Measurements from ENCODE around the gene SPATA17. TPM values are rescaled to one million over a fixed set of nuclear protein-coding genes. Genes with fewer than 3 reads are reported as not detected.

Gene SPATA17
- total and polyA plus RNA-seq, 2 donors (not counting 3 experiments of a cell fraction or from before 2014, with no cell fraction given) = not detected

DNA sequence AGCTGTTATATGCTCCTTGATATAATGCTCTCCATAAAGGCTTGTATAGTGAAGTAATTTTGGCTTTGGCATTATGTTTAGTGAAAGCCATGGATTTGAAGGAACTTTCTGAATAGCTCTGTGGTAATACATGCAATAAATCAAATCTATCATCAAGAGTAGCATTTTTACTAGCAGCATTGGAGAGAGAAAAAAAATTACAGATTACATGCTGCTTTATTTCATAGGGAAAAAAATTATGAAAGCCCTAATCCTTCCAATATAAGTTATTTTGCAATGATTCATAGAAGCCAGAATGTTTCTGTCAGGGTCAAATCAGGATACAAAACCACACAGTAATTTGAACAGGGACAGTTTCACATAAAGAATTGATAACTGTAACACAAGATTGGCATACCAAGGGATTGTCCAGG, 250.0 kb downstream of the SPATA17 start:
- Histone ChIP-seq H3K36me3 (ENCODE audit: control insufficient read depth in 2 of 2, extremely low read depth in 1 of 2, insufficient read depth in 2 of 2, low read length in 2 of 2) (no peaks in the 10 kb centered on the region), H4K20me1 (replicated peaks; ENCODE audit: control insufficient read depth, extremely low read depth, insufficient read depth, low read length) (no peaks in the 10 kb centered on the region), H3K9ac (replicated peaks; ENCODE audit: extremely low read depth, insufficient read depth, low read length) (no peak overlapping the region), H3K4me1 (ENCODE audit: control insufficient read depth, extremely low read depth, insufficient read depth, low read length) (no peaks in the 10 kb centered on the region), H3K4me2 (ENCODE audit: insufficient read depth, low read length) (no peak overlapping the region), H3K27ac (ENCODE audit: insufficient read depth, low read depth, low read length) (no peak overlapping the region), H3K9me3 (replicated peaks; ENCODE audit: control insufficient read depth, insufficient read depth, low read length) (peaks cover 2% of the 10 kb centered on the region), H3K79me2 (ENCODE audit: control insufficient read depth, insufficient read depth, low read length) (no peaks in the 10 kb centered on the region), H3K27me3 (ENCODE audit: control insufficient read depth in 2 of 2, insufficient read depth in 2 of 2, low read length in 2 of 2) (no peaks in the 10 kb centered on the region), H2AFZ (ENCODE audit: low read depth, low read length) (no peak overlapping the region), H3K4me3 (replicated peaks in 1 of 3; ENCODE audit: insufficient read depth in 1 of 3, low read depth in 1 of 3, low read length in 3 of 3) (no peak overlapping the region), H3K9me1 (replicated peaks; ENCODE audit: control insufficient read depth, extremely low read depth, insufficient read depth, low read length) (no peaks in the 10 kb centered on the region)
- FAIRE-seq (no peak), DNase-seq (ENCODE audit: low read depth, low spot score) (no peak)
- no TSS peak for BruUV-seq (replicated peaks)
- POLR2A ChIA-PET = no interaction called here
- CTCF ChIA-PET = no interaction called here
- dilution Hi-C loops (cut with MboI; ENCODE audit: extremely low pct_ligation_motif_present, low sequenced_read_pairs) (no loop called here), intact Hi-C loops (cut with micrococcal nuclease) (no loop called here)
- TF ChIP-seq, protein P1, sequence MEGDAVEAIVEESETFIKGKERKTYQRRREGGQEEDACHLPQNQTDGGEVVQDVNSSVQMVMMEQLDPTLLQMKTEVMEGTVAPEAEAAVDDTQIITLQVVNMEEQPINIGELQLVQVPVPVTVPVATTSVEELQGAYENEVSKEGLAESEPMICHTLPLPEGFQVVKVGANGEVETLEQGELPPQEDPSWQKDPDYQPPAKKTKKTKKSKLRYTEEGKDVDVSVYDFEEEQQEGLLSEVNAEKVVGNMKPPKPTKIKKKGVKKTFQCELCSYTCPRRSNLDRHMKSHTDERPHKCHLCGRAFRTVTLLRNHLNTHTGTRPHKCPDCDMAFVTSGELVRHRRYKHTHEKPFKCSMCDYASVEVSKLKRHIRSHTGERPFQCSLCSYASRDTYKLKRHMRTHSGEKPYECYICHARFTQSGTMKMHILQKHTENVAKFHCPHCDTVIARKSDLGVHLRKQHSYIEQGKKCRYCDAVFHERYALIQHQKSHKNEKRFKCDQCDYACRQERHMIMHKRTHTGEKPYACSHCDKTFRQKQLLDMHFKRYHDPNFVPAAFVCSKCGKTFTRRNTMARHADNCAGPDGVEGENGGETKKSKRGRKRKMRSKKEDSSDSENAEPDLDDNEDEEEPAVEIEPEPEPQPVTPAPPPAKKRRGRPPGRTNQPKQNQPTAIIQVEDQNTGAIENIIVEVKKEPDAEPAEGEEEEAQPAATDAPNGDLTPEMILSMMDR (IDR thresholded peaks at IDR 0.05; ENCODE audit: extremely low read depth in 1 of 2, insufficient read depth in 1 of 2, low read depth in 1 of 2, low read length in 2 of 2) = no peak
- TF ChIP-seq GATA2 (IDR thresholded peaks at IDR 0.05; ENCODE audit: insufficient read depth, insufficient read length, low read depth, low read length) = no peak
- TF ChIP-seq JUN (IDR thresholded peaks at IDR 0.05; ENCODE audit: borderline replicate concordance, insufficient read depth, insufficient read length, low read depth) = no peak
- no peak for TF ChIP-seq POLR2A (IDR thresholded peaks at IDR 0.05; ENCODE audit: low read depth, low read length)

DNA sequence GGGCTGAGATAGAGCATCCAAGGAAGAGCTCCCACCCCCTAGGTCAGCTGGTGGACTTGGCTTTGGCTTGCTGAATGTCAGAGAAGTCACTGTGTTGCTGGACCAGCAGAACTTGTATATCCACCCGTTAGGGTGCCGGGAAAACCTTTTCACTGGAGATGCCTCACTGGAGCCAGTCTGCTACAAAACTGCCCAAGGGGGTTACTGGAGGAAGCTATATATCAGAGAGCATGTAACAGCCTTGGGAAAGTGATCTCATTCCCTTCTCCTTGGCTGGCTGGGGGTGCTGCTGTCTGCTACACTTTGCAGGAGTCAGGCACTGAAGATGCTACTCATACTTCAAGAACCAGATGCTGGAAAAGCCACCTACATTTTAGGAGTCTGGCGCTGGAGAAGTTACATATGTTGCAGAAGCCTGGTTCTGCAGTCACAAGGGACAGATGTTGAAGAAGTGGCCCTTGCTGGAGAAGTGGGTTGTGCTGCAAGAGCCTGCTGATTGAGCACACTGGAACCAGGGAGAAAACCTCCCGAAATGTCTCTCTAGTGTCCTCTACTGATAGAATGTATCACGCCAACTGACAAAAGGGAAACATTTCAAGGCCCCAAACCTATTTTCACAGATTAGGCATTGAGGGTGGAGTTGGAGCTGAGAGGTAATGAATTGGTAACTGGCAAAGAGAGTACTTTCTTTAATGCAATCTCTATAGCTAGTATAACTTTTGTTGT, 250.6 kb downstream of the SPATA17 start:
- CTCF ChIA-PET = no interaction called here
- no peak for DNase-seq (ENCODE audit: low read depth, low spot score)

More for the DNA sequence above, 250.6 kb downstream of the SPATA17 start:
- no peaks in the 10 kb centered on the region for H4K20me1 ChIP-seq (replicated peaks; ENCODE audit: control insufficient read depth, extremely low read depth, insufficient read depth, low read length)
- H3K9me1 ChIP-seq (replicated peaks; ENCODE audit: control insufficient read depth, extremely low read depth, insufficient read depth, low read length) = no peaks in the 10 kb centered on the region
- POLR2A ChIA-PET = no interaction called here
- no peak overlapping the region for H3K9ac ChIP-seq (replicated peaks; ENCODE audit: extremely low read depth, insufficient read depth, low read length)
- no peak overlapping the region for H3K4me2 ChIP-seq (ENCODE audit: insufficient read depth, low read length)
- intact Hi-C loops (cut with micrococcal nuclease) (no loop called here), dilution Hi-C loops (cut with MboI; ENCODE audit: extremely low pct_ligation_motif_present, low sequenced_read_pairs) (no loop called here)
- peaks cover 2% of the 10 kb centered on the region for H3K9me3 ChIP-seq (replicated peaks; ENCODE audit: control insufficient read depth, insufficient read depth, low read length)
- no peak overlapping the region for H3K4me3 ChIP-seq (replicated peaks in 1 of 3; ENCODE audit: insufficient read depth in 1 of 3, low read depth in 1 of 3, low read length in 3 of 3)
- no peaks in the 10 kb centered on the region for H3K4me1 ChIP-seq (ENCODE audit: control insufficient read depth, extremely low read depth, insufficient read depth, low read length)
- H3K79me2 ChIP-seq (ENCODE audit: control insufficient read depth, insufficient read depth, low read length) = no peaks in the 10 kb centered on the region
- no peak overlapping the region for H2AFZ ChIP-seq (ENCODE audit: low read depth, low read length)
- TF ChIP-seq MYC (IDR thresholded peaks at IDR 0.05; ENCODE audit: low read depth, low read length) = no peak
- TF ChIP-seq POLR2AphosphoS5 (IDR thresholded peaks at IDR 0.05; ENCODE audit: insufficient read depth, low read depth, low read length) = no peak
- no peak for TF ChIP-seq JUN (IDR thresholded peaks at IDR 0.05; ENCODE audit: borderline replicate concordance, insufficient read depth, insufficient read length, low read depth)
- no peak for TF ChIP-seq GATA2 (IDR thresholded peaks at IDR 0.05; ENCODE audit: insufficient read depth, insufficient read length, low read depth, low read length)
- no peak for TF ChIP-seq EZH2 (IDR thresholded peaks at IDR 0.05; ENCODE audit: borderline replicate concordance, low read depth, low read length, severe bottlenecking)
- TF ChIP-seq, protein P2, sequence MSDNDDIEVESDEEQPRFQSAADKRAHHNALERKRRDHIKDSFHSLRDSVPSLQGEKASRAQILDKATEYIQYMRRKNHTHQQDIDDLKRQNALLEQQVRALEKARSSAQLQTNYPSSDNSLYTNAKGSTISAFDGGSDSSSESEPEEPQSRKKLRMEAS (IDR thresholded peaks at IDR 0.05; ENCODE audit: insufficient read depth, insufficient read length) = no peak
- no peak for TF ChIP-seq POLR2A (IDR thresholded peaks at IDR 0.05; ENCODE audit: low read depth, low read length)
- no peak overlapping the region for H3K27ac ChIP-seq (ENCODE audit: insufficient read depth, low read depth, low read length)
- BruUV-seq (replicated peaks) = no TSS peak
- no peak for FAIRE-seq
- H3K27me3 ChIP-seq (ENCODE audit: control insufficient read depth in 2 of 2, insufficient read depth in 2 of 2, low read length in 2 of 2) = no peaks in the 10 kb centered on the region
- no peaks in the 10 kb centered on the region for H3K36me3 ChIP-seq (ENCODE audit: control insufficient read depth in 2 of 2, extremely low read depth in 1 of 2, insufficient read depth in 2 of 2, low read length in 2 of 2)
